GM23338 (cell line): Measurements from ENCODE around the gene PMPCB. TPM values are rescaled to one million over a fixed set of nuclear protein-coding genes. Genes with fewer than 3 reads are reported as not detected.

Experiments
- ATAC-seq: fragments of 200-7000 bp; cut with Tn5 transposase; 3 replicates; pipeline ENCODE4 v1.9.1; 2020
- DNase-seq: peaks from one replicate; pipeline ENCODE4 v3.0.0-alpha.2; 2015; ENCODE audit warnings: low spot score
- H2AFZ ChIP-seq: fragments of 200-600 bp; sonication (generic); 2 replicates; pipeline ENCODE4 v1.8.0; 2016; ENCODE audit warnings: antibody characterized with exemption, mild to moderate bottlenecking, moderate library complexity
- H3F3A ChIP-seq: fragments of 200-600 bp; sonication (generic); replicated peaks from 2 replicates; pipeline ENCODE4 v1.8.0; 2017; ENCODE audit warnings: antibody characterized with exemption, mixed run types, low read depth
- H3K27ac ChIP-seq: fragments of 200-600 bp; sonication (generic); 2 replicates; pipeline ENCODE4 v1.6.1; 2016; ENCODE audit warnings: low read depth
- H3K27me3 ChIP-seq: fragments of 200-600 bp; sonication (generic); 2 replicates; pipeline ENCODE4 v1.8.0; 2016; ENCODE audit warnings: mild to moderate bottlenecking, mixed run types, moderate library complexity; ENCODE audit not compliant: insufficient read depth
- H3K36me3 ChIP-seq: fragments of 200-600 bp; sonication (generic); 2 replicates; pipeline ENCODE4 v1.8.0; 2016; ENCODE audit warnings: mild to moderate bottlenecking; ENCODE audit not compliant: insufficient read depth
- H3K4me1 ChIP-seq: fragments of 200-600 bp; sonication (generic); 2 replicates; pipeline ENCODE4 v1.8.0; 2016; ENCODE audit warnings: mild to moderate bottlenecking, moderate library complexity; ENCODE audit not compliant: insufficient read depth
- H3K4me2 ChIP-seq: fragments of 200-600 bp; sonication (generic); 2 replicates; pipeline ENCODE4 v1.7.1; 2017; ENCODE audit warnings: mixed run types
- H3K4me3 ChIP-seq: fragments of 200-600 bp; sonication (generic); 2 replicates; pipeline ENCODE4 v1.6.1; 2016; ENCODE audit warnings: mixed run types
- H3K79me2 ChIP-seq: fragments of 200-600 bp; sonication (generic); replicated peaks from 2 replicates; pipeline ENCODE4 v1.8.0; 2017; ENCODE audit warnings: mild to moderate bottlenecking; ENCODE audit not compliant: insufficient read depth
- H3K9me2 ChIP-seq: fragments of 200-600 bp; sonication (generic); 2 replicates; pipeline ENCODE4 v1.8.0; 2017; ENCODE audit not compliant: insufficient read depth
- H4K20me1 ChIP-seq: fragments of 200-600 bp; sonication (generic); replicated peaks from 2 replicates; pipeline ENCODE4 v1.8.0; 2017; ENCODE audit warnings: mild to moderate bottlenecking; ENCODE audit not compliant: insufficient read depth
- H3K27ac Mint-ChIP-seq: 2 replicates; pipeline ENCODE4 v1.8.0; 2020; ENCODE audit warnings: inconsistent platforms, mild to moderate bottlenecking, moderate library complexity, mixed read lengths
- H3K27me3 Mint-ChIP-seq: 3 replicates; pipeline ENCODE4 v1.8.0; 2022; ENCODE audit warnings: low read depth, mild to moderate bottlenecking, moderate library complexity, mixed read lengths, inconsistent platforms; ENCODE audit not compliant: insufficient read depth, poor library complexity
- H3K36me3 Mint-ChIP-seq: 3 replicates; pipeline ENCODE4 v1.8.0; 2021; ENCODE audit warnings: low read depth, mild to moderate bottlenecking, inconsistent platforms, moderate library complexity, mixed read lengths
- H3K4me1 Mint-ChIP-seq: 3 replicates; pipeline ENCODE4 v1.8.0; 2020; ENCODE audit warnings: mild to moderate bottlenecking, inconsistent platforms, mixed read lengths
- H3K4me3 Mint-ChIP-seq: 3 replicates; pipeline ENCODE4 v1.8.0; 2021; ENCODE audit warnings: moderate library complexity, mild to moderate bottlenecking, inconsistent platforms, mixed read lengths
- H3K9me3 Mint-ChIP-seq: 3 replicates; pipeline ENCODE4 v1.8.0; 2020; ENCODE audit warnings: moderate library complexity, mild to moderate bottlenecking, inconsistent platforms, mixed read lengths
- CREB1 ChIP-seq: fragments of 250-450 bp; sonication (Bioruptor Pico); IDR thresholded peaks from 2 replicates; pipeline ENCODE4 v1.5.0; 2020; ENCODE audit warnings: low read depth, mild to moderate bottlenecking, moderate library complexity
- CTCF ChIP-seq, 2 experiments: fragments of 200-600 bp in 1 of 2; sonication (generic) in 1 of 2; conservative IDR thresholded peaks; 2 replicates each; pipeline versions ENCODE4 v1.5.1 to v1.6.1; 2016 to 2017; ENCODE audit warnings: antibody characterized with exemption in 2 of 2, low read depth in 2 of 2, mild to moderate bottlenecking in 2 of 2, moderate library complexity in 1 of 2
- EZH2phosphoT487 ChIP-seq: fragments of 200-600 bp; sonication (generic); IDR thresholded peaks from one replicate; pipeline ENCODE4 v1.8.1; 2018; ENCODE audit warnings: antibody characterized with exemption; ENCODE audit not compliant: unreplicated experiment
- JUNB ChIP-seq: IDR thresholded peaks from one replicate; pipeline ENCODE4 v1.6.1; 2016; ENCODE audit warnings: antibody characterized with exemption; ENCODE audit not compliant: unreplicated experiment
- NANOG ChIP-seq: IDR thresholded peaks from 2 replicates; pipeline ENCODE4 v1.6.1; 2016; ENCODE audit warnings: antibody characterized with exemption, borderline replicate concordance
- POLR2AphosphoS5 ChIP-seq: IDR thresholded peaks from 2 replicates; pipeline ENCODE4 v1.6.1; 2016; ENCODE audit warnings: antibody characterized with exemption, low read depth
- STAT1 ChIP-seq: IDR thresholded peaks from one replicate; pipeline ENCODE4 v1.6.1; 2016; ENCODE audit warnings: antibody characterized with exemption; ENCODE audit not compliant: unreplicated experiment
- ZNF114 ChIP-seq: fragments of 250-450 bp; sonication (Bioruptor Pico); IDR thresholded peaks from 2 replicates; pipeline ENCODE4 v1.5.0; 2020; ENCODE audit warnings: mild to moderate bottlenecking, moderate library complexity
- ZNF331 ChIP-seq: fragments of 250-450 bp; sonication (Bioruptor Pico); IDR thresholded peaks from 2 replicates; pipeline ENCODE4 v1.5.0; 2020; ENCODE audit warnings: low read depth, mild to moderate bottlenecking, moderate library complexity
- ZNF462 ChIP-seq: fragments of 250-450 bp; sonication (Bioruptor Pico); IDR thresholded peaks from 2 replicates; pipeline ENCODE4 v1.5.0; 2020; ENCODE audit warnings: mild to moderate bottlenecking, moderate library complexity
- polyA plus RNA-seq: library from polyadenylated mRNA; unstranded; fragments of >200 nt; fragmentation: Nextera tagmentation; extraction: Ambion mirVana; gene quantifications from 2 replicates; pipeline ENCODE4 v1.2.1, GENCODE V29; 2016
- total RNA-seq: library from RNA; depleted of rRNA; stranded (reverse); fragments of >200 nt; shearing (Covaris generic); gene quantifications from 2 replicates; pipeline ENCODE4 v1.2.3, GENCODE V29; 2014
- TF ChIP-seq, protein P1 (sequence below): IDR thresholded peaks from one replicate; pipeline ENCODE4 v1.6.1; 2018; ENCODE audit warnings: antibody characterized with exemption; ENCODE audit not compliant: unreplicated experiment
- TF ChIP-seq, protein P2 (sequence below): IDR thresholded peaks from 2 replicates; pipeline ENCODE4 v1.6.1; 2016; ENCODE audit warnings: antibody characterized with exemption

The PMPCB gene
- total and polyA plus RNA-seq, 2 experiments from 2014 or later = 55.0 to 90.0 TPM

- no peak for TF ChIP-seq ZNF331
- no peak for TF ChIP-seq ZNF462 (CRISPR knock-in tag)
Observed at GRCh38 chr7:103348452-103348851, 51.2 kb downstream of the PMPCB start (continued).

DNA sequence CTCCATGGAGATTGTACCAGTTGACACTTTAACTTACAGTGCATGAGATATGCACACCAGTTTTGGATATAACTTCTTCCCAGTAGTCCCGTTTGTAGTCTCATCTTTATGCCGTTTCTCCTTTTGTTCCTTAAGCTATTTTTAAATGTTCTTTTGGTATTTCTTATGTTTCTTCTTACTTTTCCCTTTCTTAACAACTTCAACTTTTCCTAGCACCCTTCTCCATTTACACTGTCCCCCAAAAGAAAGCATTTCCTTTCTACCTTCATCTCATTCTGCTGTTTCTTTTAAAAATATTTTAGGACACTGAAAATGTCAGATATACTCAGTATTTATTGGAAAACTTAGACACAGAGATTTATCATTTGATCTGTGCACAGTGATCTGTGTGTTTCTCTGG is 51.7 kb downstream of the PMPCB start:
- peak overlapping the region; percentile 99 for H3K4me3 Mint-ChIP-seq
- Histone ChIP-seq H3K9me2 (no peaks in the 10 kb centered on the region), H3F3A (no peaks in the 10 kb centered on the region), H3K4me3 (peak overlapping the region; percentile 75), H3K27me3 (no peaks in the 10 kb centered on the region), H3K79me2 (peaks cover 70% of the 10 kb centered on the region), H3K4me1 (peaks cover 11% of the 10 kb centered on the region; the same call in 1 of the 2 replicates), H4K20me1 (peaks cover 24% of the 10 kb centered on the region), H2AFZ (no peak overlapping the region), H3K27ac (no peak overlapping the region), H3K4me2 (peak overlapping the region; percentile 92), H3K36me3 (no peaks in the 10 kb centered on the region)
- DNase-seq (no peak), ATAC-seq (no peak)
- H3K36me3 Mint-ChIP-seq = peaks cover 13% of the 10 kb centered on the region
- no peaks in the 10 kb centered on the region for H3K9me3 Mint-ChIP-seq
- H3K27ac Mint-ChIP-seq = no peak overlapping the region
- peaks cover 10% of the 10 kb centered on the region for H3K27me3 Mint-ChIP-seq
- H3K4me1 Mint-ChIP-seq = peaks cover 16% of the 10 kb centered on the region
- TF ChIP-seq ZNF114 (CRISPR knock-in tag) (no peak), NANOG (no peak), EZH2phosphoT487 (no peak), STAT1 (no peak), ZNF331 (no peak), CTCF (conservative IDR thresholded peaks at IDR 0.05; ENCODE audit: low read depth in 2 of 2) (no peak), CREB1 (CRISPR knock-in tag) (no peak), JUNB (no peak), POLR2AphosphoS5 (no peak)
- TF ChIP-seq, protein P1, sequence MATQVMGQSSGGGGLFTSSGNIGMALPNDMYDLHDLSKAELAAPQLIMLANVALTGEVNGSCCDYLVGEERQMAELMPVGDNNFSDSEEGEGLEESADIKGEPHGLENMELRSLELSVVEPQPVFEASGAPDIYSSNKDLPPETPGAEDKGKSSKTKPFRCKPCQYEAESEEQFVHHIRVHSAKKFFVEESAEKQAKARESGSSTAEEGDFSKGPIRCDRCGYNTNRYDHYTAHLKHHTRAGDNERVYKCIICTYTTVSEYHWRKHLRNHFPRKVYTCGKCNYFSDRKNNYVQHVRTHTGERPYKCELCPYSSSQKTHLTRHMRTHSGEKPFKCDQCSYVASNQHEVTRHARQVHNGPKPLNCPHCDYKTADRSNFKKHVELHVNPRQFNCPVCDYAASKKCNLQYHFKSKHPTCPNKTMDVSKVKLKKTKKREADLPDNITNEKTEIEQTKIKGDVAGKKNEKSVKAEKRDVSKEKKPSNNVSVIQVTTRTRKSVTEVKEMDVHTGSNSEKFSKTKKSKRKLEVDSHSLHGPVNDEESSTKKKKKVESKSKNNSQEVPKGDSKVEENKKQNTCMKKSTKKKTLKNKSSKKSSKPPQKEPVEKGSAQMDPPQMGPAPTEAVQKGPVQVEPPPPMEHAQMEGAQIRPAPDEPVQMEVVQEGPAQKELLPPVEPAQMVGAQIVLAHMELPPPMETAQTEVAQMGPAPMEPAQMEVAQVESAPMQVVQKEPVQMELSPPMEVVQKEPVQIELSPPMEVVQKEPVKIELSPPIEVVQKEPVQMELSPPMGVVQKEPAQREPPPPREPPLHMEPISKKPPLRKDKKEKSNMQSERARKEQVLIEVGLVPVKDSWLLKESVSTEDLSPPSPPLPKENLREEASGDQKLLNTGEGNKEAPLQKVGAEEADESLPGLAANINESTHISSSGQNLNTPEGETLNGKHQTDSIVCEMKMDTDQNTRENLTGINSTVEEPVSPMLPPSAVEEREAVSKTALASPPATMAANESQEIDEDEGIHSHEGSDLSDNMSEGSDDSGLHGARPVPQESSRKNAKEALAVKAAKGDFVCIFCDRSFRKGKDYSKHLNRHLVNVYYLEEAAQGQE = no peak
- TF ChIP-seq, protein P2, sequence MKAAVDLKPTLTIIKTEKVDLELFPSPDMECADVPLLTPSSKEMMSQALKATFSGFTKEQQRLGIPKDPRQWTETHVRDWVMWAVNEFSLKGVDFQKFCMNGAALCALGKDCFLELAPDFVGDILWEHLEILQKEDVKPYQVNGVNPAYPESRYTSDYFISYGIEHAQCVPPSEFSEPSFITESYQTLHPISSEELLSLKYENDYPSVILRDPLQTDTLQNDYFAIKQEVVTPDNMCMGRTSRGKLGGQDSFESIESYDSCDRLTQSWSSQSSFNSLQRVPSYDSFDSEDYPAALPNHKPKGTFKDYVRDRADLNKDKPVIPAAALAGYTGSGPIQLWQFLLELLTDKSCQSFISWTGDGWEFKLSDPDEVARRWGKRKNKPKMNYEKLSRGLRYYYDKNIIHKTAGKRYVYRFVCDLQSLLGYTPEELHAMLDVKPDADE = no peak
